HFFc6 (cell line): ENCODE measurements around the gene DZIP1. TPM values are rescaled to one million over a fixed set of nuclear protein-coding genes. Genes with fewer than 3 reads are reported as not detected.
"Not testable (repeated sequence)": the region's sequence is repeated elsewhere in the genome, so short reads cannot be mapped to it uniquely, and the experiment has no call there.

ENCODE experiments used
- DNase-seq: peaks from one replicate; pipeline ENCODE4 v3.0.0-alpha.2; 2018
- H3K27ac Mint-ChIP-seq: 2 replicates; pipeline ENCODE4 v1.8.0; 2020; ENCODE audit warnings: mild to moderate bottlenecking, mixed read lengths
- H3K27me3 Mint-ChIP-seq: 2 replicates; pipeline ENCODE4 v1.8.0; 2021; ENCODE audit warnings: mild to moderate bottlenecking, moderate library complexity, mixed read lengths; ENCODE audit not compliant: insufficient read depth
- H3K36me3 Mint-ChIP-seq: 2 replicates; pipeline ENCODE4 v1.8.0; 2021; ENCODE audit warnings: low read depth, mixed read lengths
- H3K4me1 Mint-ChIP-seq: 2 replicates; pipeline ENCODE4 v1.8.0; 2020; ENCODE audit warnings: low read depth, mixed read lengths
- H3K4me3 Mint-ChIP-seq: 2 replicates; pipeline ENCODE4 v1.8.0; 2020; ENCODE audit warnings: mild to moderate bottlenecking, moderate library complexity, mixed read lengths
- H3K9me3 Mint-ChIP-seq: 2 replicates; pipeline ENCODE4 v1.8.0; 2020; ENCODE audit warnings: mild to moderate bottlenecking, mixed read lengths
- total RNA-seq, 6 experiments: library from RNA; stranded (reverse); fragmentation: NEBNext Ultra II Directional; extraction: Animal tissue kit (Norgen Biotek cat#: 25700); gene quantifications; 2 replicates in 1 of 6; 3 replicates in 5 of 6; pipeline ENCODE4 v1.2.3, GENCODE V29; 2021
- TF ChIP-seq, protein P1 (sequence below): fragments of 200-600 bp; sonication (generic); IDR thresholded peaks from 2 replicates; pipeline ENCODE4 v1.5.0; 2021; ENCODE audit warnings: antibody characterized with exemption, mild to moderate bottlenecking

Gene DZIP1
- total RNA-seq, 6 experiments from 2014 or later, result 39.3 to 43.8 (median 42.0) TPM

DNA sequence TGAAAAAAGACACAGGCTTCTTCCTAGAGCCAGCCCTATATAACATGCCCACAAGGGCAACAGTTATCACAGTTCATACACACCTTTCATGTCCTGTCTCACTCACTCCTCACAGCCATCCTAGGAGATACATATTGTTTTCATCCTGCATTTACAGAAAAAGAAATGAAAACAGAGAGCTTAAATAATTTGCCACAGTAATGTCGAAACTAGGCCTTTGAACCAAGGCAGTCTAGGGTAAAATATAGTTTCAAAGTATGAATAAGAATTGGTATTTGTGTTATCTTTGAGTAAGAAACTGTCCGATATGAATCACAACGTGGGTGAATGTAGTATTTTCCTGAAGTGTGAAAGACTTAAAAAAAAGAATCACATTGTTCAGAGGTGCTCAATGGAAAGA lies 65.2 kb downstream of the DZIP1 start:
- Mint-ChIP-seq H3K27me3 (no peaks in the 10 kb centered on the region), H3K27ac (no peak overlapping the region), H3K36me3 (peaks cover 43% of the 10 kb centered on the region), H3K9me3 (no peaks in the 10 kb centered on the region), H3K4me3 (no peak overlapping the region), H3K4me1 (no peaks in the 10 kb centered on the region)
- DNase-seq, result no peak
- TF ChIP-seq, protein P1, sequence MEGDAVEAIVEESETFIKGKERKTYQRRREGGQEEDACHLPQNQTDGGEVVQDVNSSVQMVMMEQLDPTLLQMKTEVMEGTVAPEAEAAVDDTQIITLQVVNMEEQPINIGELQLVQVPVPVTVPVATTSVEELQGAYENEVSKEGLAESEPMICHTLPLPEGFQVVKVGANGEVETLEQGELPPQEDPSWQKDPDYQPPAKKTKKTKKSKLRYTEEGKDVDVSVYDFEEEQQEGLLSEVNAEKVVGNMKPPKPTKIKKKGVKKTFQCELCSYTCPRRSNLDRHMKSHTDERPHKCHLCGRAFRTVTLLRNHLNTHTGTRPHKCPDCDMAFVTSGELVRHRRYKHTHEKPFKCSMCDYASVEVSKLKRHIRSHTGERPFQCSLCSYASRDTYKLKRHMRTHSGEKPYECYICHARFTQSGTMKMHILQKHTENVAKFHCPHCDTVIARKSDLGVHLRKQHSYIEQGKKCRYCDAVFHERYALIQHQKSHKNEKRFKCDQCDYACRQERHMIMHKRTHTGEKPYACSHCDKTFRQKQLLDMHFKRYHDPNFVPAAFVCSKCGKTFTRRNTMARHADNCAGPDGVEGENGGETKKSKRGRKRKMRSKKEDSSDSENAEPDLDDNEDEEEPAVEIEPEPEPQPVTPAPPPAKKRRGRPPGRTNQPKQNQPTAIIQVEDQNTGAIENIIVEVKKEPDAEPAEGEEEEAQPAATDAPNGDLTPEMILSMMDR, result no peak

DNA sequence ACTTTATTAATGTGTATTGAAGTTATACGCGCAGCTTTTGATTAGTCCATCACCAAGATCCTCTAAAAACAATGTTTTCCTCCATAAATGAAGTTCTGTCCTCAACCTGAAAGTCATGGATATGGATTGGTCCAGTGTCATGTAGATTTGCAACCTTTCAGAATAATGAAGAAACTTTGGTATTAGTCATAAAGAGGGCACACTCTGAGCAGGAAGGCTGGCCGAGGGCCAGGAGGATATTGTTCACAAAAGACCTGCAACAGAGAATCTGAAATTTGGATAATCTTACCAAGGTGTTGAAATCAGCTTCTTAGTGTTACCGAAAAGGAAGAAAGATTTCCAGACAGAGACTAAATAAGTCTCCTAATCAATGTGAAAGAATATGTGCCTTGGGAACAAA lies 71.3 kb downstream of the DZIP1 start:
- H3K27me3 Mint-ChIP-seq, result peaks cover 11% of the 10 kb centered on the region
- no peaks in the 10 kb centered on the region; the same call in 1 of the 2 replicates for H3K4me1 Mint-ChIP-seq
- no peak overlapping the region for H3K27ac Mint-ChIP-seq
- H3K9me3 Mint-ChIP-seq, result no peaks in the 10 kb centered on the region
- peaks cover 23% of the 10 kb centered on the region for H3K36me3 Mint-ChIP-seq
- DNase-seq, result peak; percentile 6
- no peak overlapping the region for H3K4me3 Mint-ChIP-seq
- TF ChIP-seq, protein P1, result no peak

DNA sequence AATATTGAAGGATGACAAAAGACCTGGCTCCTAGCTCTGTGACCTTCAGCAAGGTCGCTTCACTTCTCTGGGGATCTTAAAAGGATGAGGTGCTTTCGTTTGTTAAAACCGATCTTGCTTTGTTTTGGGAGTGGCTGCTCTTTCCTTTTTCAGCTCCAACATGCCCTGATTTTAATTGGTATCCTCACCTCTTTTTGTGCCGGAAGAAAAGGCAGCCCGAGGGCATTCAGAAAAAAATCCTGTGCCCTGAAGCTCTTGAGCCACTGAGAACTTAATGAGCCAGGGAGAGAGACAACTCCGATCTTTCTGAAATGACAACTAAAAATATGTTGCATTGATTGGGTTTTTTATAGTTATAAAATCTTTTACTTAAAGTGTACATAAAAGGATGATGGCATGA lies 72.6 kb downstream of the DZIP1 start:
- TF ChIP-seq, protein P1, result no peak
- H3K27ac Mint-ChIP-seq, result no peak overlapping the region
- no peak for DNase-seq
- no peaks in the 10 kb centered on the region for H3K9me3 Mint-ChIP-seq
- H3K36me3 Mint-ChIP-seq, result peaks cover 23% of the 10 kb centered on the region
- no peaks in the 10 kb centered on the region; the same call in 1 of the 2 replicates for H3K4me1 Mint-ChIP-seq
- H3K4me3 Mint-ChIP-seq, result no peak overlapping the region
- peaks cover 11% of the 10 kb centered on the region for H3K27me3 Mint-ChIP-seq

DNA sequence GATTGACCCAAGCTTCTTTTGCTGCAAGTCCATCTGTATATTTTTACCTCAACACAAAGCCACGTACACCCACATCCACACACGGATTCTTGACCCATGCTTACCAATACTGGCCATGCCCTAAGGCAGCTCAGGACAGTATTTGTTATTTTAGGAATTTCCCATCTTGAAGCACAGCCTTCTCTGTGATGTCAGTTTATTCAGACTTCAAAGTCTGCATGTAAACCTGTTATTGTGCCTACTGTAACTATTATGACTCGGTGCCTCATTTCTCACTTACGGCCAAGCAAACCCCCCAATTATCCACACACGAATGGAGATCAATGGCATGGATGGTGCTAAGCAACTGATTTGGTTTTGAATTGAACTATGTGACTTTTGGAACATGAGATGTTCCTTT lies 74.5 kb downstream of the DZIP1 start:
- Mint-ChIP-seq H3K4me3 (no peak overlapping the region), H3K27me3 (peaks cover 11% of the 10 kb centered on the region), H3K4me1 (peaks cover 3% of the 10 kb centered on the region), H3K9me3 (0 out of 2 replicates have a peak, but pooled peaks cover 6% of the 10 kb centered on the region), H3K36me3 (peaks cover 13% of the 10 kb centered on the region), H3K27ac (no peak overlapping the region)
- DNase-seq, result no peak
- TF ChIP-seq, protein P1, result no peak

DNA sequence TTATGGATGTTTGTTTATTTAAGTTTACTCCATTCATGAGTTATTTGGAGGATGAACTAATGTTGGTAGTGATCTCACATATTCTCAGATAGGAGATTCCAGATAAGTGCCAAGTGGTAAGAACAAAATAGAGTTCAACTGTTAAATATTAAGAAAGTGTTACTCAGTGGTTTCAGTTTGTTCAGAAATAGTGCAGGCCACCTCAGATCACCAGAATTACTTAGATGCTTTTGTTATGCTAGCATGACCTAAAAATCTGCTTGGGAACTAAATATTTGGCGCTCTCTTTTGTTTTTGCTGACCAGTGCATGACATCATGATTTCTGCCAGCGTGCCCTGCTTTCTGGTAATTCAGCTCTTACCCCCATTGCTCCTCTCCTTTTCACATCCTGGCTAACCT lies 76.4 kb downstream of the DZIP1 start:
- H3K4me3 Mint-ChIP-seq, result no peak overlapping the region
- TF ChIP-seq, protein P1, result no peak
- peaks cover 11% of the 10 kb centered on the region for H3K27me3 Mint-ChIP-seq
- H3K36me3 Mint-ChIP-seq, result peaks cover 4% of the 10 kb centered on the region; the same call in 1 of the 2 replicates
- peaks cover 12% of the 10 kb centered on the region for H3K4me1 Mint-ChIP-seq
- no peak overlapping the region for H3K27ac Mint-ChIP-seq
- H3K9me3 Mint-ChIP-seq, result 0 out of 2 replicates have a peak, but pooled peaks cover 6% of the 10 kb centered on the region
- no peak for DNase-seq

DNA sequence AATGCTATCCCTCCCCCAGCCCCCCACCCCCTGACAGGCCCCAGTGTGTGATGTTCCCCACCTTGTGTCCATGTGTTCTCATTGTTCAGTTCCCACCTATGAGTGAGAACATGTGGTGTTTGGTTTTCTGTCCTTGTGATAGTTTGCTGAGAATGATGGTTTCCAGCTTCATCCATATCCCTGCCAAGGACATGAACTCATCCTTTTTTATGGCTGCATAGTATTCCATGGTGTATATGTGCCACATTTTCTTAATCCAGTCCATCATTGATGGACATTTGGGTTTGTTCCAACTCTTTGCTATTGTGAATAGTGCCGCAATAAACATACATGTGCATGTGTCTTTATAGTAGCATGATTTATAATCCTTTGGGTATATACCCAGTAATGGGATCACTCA lies 78.7 kb downstream of the DZIP1 start:
- Mint-ChIP-seq H3K4me1 (peaks cover 12% of the 10 kb centered on the region), H3K27me3 (peaks cover 12% of the 10 kb centered on the region)
- not testable (repeated sequence) for H3K9me3 Mint-ChIP-seq, DNase-seq, H3K27ac Mint-ChIP-seq, H3K4me3 Mint-ChIP-seq, H3K36me3 Mint-ChIP-seq
